Stimulated activated CD4-positive, alpha-beta T cell treated with anti-CD3 and anti-CD28 coated beads, Interleukin-15, amount 100 ng/mL, for 24 hours (primary cell): Measurements from ENCODE around the gene CCHCR1.
"Not testable (repeated sequence)": the region's sequence is repeated elsewhere in the genome, so short reads cannot be mapped to it uniquely, and the experiment has no call there.

Source experiments
- DNase-seq: peaks from one replicate; pipeline ENCODE4 v3.0.0-alpha.2; 2020

CCHCR1 gene, protein sequence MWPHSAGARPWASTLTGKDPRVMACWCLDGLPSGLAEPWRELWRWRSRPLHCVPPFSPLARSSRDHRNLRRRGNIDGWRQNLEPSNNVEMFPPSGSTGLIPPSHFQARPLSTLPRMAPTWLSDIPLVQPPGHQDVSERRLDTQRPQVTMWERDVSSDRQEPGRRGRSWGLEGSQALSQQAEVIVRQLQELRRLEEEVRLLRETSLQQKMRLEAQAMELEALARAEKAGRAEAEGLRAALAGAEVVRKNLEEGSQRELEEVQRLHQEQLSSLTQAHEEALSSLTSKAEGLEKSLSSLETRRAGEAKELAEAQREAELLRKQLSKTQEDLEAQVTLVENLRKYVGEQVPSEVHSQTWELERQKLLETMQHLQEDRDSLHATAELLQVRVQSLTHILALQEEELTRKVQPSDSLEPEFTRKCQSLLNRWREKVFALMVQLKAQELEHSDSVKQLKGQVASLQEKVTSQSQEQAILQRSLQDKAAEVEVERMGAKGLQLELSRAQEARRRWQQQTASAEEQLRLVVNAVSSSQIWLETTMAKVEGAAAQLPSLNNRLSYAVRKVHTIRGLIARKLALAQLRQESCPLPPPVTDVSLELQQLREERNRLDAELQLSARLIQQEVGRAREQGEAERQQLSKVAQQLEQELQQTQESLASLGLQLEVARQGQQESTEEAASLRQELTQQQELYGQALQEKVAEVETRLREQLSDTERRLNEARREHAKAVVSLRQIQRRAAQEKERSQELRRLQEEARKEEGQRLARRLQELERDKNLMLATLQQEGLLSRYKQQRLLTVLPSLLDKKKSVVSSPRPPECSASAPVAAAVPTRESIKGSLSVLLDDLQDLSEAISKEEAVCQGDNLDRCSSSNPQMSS

DNA sequence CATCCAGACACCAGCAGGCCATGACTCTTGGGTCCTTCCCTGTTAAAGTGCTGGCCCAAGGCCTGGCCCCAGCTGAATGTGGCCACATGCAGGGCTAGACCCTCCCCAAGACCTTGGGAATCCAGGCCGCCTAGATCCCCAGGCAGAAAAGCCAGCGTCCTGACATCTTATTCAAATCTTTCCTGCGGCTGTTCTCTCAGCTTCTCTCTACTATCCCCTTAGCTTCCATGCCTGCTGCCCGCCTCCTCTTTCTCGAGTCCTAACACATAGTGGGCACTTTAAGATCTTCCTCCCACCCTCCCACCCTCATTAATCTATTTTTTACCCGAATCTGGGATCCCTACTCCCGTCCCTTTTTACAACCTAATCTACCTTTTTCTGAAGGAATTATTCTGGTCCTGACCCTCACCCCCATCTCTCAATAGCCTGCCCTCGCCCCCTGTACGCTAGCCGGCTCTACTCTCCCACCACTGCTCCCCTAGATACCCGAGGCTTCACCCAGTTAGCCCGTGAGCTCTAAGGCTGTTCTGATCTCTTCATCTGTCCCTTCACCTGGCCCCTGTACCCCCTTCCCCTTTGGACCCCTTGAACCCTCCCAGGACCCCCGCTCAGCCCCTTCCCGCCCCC is at the start of gene CCHCR1:
Gene CCHCR1 (minus strand): TSS at position 290 of the 627 bp plus-strand sequence. CDS start 202 bp downstream, at position 88.
- no peak for DNase-seq

DNA sequence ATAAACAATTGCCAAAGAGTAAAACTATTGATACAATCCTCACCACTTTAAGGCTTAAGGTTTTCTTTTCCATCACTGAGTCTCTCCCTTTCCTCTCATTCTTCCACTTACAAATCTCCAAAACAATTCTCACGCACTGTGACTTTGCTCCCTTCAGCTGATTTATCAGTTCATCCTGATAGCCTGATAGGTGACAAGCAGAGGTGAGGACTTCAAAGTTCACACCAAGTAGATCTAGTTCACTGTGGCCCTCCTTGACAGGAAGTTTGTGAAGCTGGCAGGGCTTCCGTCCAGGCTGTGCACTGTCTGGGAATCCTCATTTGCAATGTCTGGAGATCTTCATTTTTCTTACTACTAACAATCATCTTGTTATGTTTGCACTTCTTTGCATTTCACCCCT is 48.0 kb upstream of the CCHCR1 start:
- no peak for DNase-seq

DNA sequence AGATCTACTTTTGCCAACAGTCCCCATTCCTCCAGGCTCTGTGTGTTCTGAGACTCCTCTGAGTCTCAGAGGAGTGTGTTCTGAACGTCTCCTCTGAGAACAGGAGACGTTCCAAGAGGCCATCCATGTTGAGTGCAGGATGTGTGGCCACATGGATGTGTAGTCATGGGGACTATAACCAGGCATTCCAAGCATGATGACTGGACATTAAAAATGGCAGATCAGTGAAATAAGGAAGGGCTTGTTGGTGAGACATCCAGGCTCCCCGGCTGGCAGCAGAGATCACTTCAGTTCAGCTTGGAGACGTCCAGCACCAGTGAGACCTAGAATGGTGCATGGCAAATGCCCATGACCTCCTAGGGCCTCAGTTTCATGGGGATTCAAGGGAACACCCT is 47.1 kb upstream of the CCHCR1 start:
- no peak for DNase-seq

DNA sequence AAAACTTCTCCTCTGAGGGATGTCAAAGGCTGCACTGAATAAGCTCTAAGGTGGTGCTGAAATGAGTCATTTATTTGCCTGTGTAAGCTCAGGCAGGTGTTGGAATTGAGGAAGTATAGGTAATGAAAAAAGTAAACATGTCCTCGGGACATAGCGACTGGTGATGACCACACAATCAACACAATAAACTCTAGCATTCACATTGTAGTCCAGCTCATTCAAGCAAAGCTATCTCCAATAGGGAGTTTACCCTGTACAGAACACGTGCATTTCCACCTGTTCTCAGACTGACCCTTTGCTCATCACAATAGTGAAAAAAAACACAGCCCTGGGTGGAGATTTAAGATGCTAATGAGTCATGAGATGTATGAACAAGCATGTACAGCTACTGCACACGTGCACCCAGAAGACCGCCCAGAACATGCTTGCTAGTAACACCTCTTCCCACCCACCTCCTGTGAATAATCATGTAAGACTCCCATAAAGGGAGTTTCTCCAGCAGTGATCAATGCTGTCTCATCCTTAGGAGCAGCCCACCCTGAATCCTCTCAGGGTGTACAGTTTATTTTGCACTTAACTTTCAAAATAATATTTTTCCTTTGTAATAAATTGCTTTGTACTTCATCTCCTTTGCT is 45.9 kb upstream of the CCHCR1 start:
- DNase-seq = peak; percentile 75

DNA sequence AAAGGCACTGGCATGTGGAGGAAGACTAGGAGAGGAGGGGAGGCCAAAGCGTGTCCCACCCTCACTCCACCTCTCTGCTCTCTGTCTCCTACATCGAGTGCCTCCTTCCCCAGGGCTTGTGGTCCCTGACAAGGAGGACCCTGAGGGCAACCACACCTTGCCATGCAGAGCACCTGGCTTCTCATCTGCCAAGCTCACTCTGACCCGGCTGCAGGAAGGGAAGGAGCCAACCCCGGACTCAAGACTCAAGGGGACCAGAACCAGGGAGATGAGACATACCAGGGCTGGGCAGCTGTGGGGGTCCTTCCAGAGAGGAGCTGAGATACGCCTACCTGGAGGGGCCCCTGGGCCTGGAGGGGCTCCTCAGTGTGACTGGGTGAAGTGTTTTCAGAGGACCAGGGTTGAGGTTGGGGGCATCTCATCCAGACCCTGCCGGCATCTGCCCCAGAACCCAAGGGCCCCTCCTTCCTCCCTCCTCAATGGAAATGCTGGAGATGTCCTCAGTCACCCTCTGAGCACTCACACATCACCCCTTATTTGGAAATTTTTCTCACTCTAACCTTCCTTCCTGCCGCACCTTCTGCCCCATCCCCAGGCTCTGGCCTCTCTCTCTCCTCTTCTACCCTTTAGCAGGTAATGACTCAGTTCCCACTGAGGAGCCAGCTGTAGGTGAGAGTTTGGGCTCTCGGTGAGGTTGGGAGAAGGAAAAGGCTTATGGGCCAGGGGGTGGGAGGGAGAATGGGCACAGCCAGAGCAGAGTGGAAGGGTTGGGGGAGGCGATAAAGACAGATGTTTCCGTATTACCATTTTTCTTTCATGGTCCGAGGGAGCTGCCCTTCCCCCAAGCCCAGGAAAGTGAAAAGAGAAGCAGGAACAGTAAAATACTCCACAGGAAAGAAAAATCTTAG is 44.9 kb upstream of the CCHCR1 start:
- DNase-seq = peak; percentile 39

DNA sequence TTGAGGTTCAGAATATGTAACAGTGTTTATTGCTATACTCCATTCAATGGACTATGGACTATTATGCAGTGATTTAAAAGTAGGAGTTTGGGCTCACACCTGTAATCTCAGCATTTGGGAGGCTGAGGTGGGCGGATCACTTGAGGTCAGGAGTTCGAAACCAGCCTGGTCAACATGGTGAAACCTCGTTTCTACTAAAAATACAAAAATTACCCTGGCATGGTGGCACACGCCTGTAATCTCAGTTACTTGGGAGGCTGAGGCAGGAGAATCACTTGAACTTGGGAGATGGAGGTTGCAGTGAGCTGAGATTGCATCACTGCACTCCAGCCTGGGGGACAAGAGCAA is 41.5 kb upstream of the CCHCR1 start:
- DNase-seq = not testable (repeated sequence)

DNA sequence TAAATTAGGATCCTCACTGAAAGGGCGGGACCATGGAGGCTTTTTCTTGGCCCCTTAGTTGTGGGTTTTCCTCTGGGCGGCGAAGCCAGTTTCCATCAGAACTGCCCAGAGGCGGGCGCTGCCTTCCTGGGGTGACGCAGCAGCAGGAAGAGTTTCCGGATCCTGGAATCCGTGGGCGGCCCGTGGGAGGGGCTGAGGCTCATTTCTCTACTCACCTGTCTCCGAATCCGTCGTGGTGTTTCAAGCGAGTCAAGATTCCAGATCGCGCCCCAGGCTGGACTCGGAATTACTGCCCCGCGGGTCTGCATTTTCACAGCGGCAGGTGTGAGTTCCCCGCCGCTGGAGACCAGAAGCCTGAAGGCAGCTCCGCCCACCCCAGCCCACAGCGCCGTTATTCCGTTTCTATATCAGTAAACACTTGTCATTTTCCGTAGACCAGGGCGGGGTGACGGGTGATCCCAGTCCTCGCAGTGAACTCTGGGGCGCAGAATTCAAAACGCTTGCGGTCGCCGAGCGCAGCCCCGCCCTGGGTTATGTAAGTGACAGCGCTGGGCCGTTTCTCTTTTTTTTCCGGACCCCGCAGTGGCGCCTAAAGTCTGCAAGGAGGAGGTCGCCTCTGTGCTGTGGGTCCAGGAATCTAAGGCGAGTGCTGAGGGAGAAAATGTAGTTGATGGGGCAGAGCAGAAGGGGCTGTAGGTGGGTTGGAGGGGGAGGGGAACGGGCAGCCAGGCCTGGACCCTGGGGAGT is 40.1 kb upstream of the CCHCR1 start:
- DNase-seq = peak; percentile 95

DNA sequence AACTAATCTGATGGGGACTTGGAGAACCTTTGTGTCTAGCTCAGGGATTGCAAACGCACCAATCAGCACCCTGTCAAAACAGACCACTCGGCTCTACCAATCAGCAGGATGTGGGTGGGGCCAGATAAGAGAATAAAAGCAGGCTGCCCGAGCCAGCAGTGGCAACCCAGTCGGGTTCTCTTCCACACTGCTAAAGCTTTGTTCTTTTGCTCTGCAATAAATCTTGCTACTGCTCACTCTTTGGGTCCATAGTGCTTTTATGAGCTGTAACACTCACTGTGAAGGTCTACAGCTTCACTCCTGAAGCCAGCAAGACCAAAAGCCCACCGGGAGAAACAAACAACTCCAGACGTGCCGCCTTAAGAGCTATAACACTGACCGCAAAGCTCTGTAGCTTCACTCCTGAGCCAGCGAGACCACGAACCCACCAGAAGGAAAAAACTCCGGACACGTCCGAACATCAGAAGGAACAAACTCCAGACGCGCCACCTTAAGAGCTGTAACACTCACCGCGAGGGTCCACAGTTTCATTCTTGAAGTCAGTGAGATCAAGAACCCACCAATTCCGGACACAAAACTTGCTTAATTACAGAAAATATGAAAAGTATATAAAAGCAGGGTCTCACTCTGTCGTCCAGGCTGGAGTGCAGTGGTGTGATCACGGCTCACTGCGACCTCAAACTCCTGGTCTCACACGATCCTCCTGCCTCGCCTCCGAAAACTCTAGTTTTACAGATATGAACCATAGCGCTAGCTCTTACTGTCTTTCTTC is 38.8 kb upstream of the CCHCR1 start:
- DNase-seq = not testable (repeated sequence)

DNA sequence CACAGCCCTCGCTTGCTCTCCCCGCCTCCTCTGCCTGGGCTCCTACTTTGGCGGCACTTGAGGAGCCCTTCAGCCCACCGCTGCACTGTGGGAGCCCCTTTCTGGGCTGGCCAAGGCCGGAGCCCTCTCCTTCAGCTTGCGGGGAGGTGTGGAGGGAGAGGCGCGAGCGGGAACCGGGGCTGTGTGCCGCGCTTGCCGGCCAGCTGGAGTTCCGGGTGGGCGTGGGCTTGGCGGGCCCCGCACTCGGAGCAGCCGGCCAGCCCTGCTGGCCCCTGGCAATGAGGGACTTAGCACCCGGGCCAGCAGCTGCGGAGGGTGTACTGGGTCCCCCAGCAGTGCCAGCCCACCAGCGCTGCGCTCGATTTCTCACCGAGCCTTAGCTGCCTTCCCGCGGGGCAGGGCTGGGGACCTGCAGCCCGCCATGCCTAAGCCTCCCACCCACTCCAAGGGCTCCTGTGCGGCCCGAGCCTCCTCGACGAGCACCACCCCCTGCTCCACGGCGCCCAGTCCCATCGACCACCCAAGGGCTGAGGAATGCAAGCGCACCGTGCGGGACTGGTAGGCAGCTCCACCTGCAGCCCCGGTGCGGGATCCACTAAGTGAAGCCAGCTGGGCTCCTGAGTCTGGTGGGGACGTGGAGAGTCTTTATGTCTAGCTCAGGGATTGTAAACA is 37.8 kb upstream of the CCHCR1 start:
- DNase-seq = not testable (repeated sequence)

DNA sequence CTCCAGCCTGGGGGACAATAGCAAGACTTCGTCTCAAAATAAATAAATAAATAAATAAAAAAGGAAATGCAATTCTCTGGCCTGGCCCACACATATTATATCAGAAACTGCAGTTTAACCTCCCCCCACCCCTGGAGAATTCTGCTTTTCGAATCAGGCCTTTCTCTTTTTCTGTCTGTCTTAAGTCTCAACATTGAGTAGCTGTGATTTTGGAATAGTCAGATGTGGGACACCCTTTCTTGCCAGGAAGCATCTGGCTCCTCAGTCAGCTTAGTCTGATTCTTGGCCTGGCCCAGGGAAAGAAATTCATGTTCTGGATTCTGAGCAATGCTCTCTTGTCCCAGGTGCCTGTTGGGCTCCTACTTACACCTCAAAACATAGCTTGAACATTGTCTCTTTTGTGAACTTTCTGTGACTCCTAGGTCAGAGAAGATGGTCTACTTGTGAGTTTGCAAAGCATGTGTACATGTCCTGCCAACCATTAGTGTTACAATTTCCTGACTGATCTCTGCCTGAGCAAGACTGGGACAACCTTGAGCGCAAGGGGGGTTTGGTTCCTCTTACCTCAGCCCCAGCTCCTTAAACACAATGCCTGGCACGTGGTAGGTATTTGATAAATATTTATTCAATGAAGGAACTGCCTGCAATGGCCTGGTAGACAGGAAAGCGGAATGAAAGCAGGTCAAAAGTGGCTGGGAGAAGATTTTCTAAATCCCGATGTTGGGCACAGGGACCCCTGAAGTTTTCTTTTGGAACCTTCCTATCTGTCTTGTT is 36.6 kb upstream of the CCHCR1 start:
- DNase-seq = no peak

DNA sequence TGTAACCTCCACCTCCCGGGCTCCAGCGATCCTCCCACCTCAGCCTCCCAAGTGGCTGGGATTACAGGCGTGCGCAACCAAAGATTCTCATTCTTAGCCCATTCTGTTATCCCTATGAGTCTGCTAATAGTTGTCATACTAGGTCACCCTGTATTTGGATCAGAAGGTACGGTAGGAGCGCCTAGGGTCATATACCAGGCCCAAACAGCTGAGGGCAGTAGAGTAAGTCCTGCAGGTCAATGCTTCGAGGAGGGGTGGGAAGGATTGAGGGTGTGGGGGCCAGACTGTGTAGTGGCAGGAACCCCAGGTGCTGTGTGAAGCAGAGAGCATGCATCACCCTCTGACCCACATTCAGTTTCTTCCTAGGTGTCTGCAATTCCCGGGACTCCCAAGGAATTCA is 35.6 kb upstream of the CCHCR1 start:
- DNase-seq = no peak

DNA sequence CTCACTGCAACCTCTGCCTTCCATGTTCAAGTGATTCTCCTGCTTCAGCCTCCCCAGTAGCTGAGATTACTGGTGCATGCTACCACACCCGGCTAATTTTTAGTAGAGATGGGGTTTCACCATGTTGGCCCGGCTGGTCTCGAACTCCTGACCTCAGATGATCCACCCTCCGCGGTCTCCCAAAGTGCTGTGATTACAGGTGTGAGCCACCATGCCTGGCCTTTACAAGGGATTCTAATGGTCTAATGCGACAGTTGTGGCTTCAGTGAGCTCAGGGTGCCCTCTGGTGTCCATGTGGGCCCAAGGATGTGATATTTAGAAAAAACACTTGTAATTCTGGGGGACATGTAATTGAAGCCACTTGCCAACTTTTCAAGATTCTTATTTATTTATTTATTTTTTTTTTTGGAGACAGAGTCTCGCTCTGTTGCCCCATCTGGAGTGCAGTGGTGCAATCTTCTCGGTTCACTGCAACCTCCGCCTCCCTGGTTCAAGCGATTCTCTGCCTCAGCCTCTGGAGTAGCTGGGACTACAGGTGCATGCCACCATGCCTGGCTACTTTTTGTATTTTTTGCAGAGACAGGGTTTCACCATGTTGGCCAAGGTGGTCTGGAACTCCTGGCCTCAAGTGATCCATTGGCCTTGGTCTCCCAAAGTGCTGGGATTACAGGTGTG is 35.0 kb upstream of the CCHCR1 start:
- DNase-seq = peak; percentile 69

DNA sequence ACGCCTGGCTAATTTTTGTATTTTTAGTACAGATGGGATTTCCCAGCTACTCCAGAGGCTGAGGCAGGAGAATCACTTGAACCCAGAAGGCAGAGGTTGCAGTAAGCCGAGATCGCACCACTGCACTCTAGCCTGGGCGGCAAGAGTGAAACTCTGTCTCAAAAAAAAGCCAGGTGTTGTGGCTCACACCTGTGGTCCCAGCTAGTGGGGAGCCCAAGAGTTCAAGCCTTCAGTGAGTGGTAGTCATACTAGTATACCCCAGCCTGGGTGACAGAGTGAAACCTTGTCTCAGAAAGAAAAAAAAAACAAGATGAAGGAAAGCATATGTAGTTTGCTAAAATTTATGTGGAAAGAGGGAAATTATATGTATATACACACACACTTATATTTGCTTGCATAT is 32.9 kb upstream of the CCHCR1 start:
- DNase-seq = no peak

DNA sequence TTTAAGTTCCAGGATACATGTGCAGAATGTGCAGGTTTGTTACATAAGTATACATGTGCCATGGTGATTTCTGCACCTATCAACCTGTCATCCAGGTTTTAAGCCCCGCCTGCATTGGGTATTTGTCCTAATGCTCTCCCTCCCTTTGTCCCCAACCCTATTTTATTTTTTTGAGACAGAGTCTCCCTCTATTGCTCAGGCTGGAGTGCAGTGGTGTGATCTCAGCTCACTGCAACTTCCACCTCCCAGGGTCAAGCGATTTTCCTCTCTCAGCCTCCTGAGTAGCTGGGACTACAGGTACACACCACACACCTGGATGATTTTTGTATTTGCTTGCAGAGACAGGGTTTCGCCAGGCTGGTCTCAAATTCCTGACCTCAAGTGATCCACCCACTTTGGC is 31.6 kb upstream of the CCHCR1 start:
- DNase-seq = not testable (repeated sequence)

DNA sequence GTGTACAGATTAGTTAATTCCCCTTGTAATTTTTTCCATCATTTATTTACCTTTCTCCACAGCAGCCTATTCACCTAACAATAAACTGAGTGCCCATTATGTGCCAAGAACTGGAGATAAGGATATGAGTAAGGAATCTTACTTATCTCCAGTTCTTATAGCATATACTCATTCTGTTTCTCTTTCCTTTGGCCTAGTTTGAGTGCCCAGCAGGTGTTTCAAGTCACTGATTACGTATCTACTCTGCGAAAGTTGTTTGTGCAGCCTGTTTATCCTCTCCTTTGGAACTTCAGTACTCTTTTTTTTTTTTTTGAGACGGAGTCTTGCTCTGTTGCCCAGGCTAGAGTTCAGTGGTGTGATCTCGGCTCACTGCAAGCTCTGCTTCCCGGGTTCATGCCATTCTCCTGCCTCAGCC is 30.2 kb upstream of the CCHCR1 start:
- no peak for DNase-seq

DNA sequence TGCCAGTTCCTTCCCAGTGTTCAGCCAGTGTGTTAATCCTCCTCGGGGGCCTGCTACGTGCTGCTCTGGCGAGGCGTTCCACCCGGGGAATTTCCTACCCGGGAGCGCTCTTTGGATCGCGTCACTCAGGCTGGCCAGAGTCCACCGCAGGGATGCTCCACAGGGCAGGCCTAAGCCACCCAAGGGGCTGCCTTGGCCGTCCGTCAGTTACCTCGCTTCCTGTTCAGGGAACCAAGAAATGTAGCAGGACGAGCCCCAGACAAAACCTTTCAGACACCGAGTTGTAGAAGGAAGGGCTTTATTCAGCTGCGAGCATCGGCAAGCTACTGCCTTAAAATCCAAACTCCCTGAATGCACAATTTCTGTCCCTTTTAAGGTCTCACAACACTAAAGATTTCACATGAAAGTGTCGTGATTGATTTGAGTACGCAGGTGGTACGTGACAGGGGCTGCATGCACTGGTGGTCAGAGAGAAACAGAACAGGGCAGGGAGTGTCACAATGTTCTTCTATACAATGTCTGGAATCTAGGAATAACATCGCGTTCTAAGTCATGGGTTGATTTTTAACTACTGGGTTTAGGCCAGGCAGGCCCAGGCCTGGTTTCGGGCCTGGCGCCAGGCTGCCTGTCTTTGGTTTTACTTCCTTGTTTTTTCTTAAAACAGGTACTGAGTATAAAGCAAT is 28.6 kb upstream of the CCHCR1 start:
- DNase-seq = no peak

DNA sequence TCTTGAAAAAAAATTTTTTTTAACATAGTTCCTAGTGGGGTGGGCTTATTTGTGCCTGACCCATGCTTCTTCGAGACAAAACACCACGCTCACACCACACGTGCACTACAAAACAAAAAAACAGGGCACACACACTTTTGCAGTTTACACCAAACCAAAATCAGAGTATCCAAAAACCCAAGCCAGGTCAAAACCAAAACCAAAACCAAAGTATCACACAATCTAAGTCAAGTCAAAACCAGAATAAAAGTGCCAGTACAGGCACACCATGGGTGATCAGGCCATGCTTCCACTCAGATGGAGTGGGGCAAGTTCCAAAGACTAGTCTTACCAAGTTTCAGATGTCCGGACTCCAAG is 28.1 kb upstream of the CCHCR1 start:
- DNase-seq = not testable (repeated sequence)

DNA sequence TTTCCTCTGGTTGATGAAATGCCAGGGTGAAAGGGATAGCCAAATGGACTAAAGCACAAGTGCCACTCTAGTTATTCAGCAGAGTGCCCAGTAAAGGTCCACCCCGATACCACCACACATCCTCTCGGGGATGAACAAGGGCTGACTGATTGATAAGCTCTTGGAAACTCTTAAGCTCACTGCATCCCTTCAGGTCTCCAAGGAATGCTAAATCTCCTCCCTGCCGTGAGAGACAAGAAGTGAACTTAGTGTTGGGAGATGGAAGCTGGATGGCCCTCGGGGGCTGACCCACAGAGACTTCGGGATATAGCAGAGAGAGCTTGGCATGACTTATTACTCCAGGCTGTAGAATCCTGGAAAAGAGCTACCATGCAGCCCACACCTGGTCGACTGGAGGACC is 26.3 kb upstream of the CCHCR1 start:
- not testable (repeated sequence) for DNase-seq
